HG02610 (cell line): Measurements from ENCODE around the gene UFC1.
"Not testable (repeated sequence)": the region's sequence is repeated elsewhere in the genome, so short reads cannot be mapped to it uniquely, and the experiment has no call there.

ENCODE experiments used
- ATAC-seq: cut with Tn5 transposase; IDR thresholded peaks from one replicate; pipeline ENCODE4 v1.9.1; 2021; ENCODE audit warnings: mild to moderate bottlenecking, moderate library complexity; ENCODE audit not compliant: unreplicated experiment

The UFC1 gene

DNA sequence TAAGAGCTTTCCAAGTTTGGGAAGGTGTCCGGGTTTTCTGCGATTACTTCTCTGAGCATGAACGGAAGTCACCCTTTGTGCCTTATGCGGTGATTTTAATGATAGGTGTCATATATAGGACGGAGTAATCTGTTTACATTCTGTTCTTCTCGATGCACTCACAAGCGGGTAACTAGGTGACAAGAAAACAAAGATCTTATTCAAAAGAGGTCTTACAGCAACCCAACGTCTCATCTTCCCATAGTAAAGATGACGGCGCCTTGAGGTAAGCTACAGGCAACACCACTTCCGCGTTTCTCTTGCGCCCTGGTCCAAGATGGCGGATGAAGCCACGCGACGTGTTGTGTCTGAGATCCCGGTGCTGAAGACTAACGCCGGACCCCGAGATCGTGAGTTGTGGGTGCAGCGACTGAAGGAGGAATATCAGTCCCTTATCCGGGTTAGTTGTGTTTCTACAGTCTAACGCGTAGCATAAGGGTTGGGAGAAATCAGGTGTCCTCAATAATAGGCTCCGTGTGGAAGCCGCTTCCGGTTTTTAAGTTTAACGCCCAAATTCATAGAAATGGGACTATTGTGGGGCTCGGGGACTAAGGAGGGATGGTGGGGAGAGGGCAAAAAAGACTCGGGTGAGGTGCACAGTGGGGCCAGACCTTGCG, at the start of gene UFC1:
Gene UFC1, plus strand, starts transcription at position 297 of the 656 bp plus-strand sequence. Its CDS starts 20 bp downstream, at position 317.
- ATAC-seq: peak; percentile 88

DNA sequence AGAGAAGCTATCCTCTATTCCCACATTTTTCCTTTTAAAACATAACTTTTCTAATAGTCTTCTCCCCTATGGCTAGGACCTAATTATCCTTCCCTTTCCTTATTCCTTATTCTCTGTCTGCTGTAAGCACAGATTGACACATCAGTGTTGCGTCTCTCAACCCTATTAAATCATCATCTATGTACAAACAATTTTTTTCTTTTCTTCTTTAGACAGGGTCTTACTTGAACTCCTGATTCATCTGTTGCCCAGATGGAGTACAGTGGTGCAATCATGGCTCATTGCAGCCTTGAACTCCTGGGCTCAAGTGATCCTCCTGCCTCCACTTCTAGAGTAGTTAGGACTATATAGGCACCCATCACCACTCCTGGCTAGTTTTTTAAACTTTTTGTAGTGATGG, 47.3 kb upstream of the UFC1 start:
- ATAC-seq: no peak

DNA sequence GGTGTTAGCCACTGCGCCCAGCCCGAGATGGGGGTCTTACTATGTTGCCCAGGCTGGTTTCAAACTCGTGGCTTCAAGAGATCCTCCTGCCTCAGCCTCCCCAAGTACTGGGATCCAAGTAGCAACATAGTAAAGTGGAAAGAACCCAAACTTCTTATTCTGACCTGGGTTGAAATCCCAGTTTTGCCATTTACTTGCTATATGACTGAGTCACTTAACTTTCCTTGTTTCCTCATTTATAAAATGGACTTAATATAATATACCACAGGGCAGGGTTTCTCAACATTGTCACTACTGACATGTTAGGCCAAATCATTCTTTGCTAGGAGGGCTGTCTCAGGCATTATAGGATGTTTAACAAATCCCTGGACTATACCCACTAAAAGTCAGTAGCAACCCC, 42.7 kb upstream of the UFC1 start:
- ATAC-seq: no peak

DNA sequence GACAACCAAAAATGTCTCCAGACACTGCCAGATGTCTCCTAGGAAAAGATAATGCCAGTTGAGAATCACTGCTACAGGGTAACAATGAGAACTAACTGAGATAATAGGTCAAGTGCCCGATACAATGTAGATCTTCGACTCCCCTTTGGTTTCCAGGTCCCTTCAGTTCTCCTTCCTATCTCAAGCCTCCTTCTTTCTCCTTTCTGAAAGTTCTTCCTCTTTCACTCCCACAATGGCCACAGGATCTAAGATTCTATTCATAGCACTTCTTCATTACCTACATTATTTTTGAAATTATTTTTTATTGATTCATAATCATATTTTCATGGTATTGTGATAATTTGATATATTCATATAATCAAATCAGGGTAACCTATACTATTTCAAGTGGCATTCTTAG, 42.3 kb upstream of the UFC1 start:
- no peak for ATAC-seq

DNA sequence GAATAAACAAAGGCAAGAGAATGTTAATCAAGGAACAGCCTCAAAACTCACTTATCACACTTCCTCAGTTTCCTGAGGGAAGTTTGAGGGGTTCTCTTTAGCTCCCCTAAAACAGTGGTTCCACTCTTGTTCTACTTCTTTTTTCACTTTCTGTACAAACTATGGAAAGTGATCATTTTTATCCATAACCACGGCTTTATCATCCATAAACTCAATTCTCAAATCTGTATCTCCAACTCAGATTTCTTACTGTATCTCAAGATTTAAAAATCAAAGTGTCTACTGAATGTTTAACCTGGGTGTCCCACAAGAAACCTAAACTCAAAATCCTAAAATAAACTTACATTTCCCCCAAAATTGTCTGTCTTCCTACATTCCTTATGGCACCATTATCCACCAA, 39.9 kb upstream of the UFC1 start:
- ATAC-seq: no peak

DNA sequence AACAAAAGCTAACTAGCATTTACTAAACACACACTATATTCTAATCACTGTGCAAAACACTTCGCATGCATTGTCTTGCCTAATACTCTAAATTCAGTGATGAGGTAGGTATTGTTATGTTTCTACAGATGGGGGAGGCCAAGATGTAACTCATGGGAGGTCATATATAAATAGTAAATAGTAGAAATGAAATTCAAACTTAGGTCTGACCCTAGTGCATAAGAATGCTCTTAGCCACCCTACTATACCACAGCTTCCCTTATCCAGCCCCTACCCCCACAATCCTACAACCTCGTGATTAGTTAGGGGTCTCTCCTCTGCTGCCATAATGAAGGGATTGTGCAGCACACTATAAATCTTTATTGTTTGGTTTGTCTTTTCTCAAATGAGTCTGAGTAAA, 39.2 kb upstream of the UFC1 start:
- ATAC-seq: no peak

DNA sequence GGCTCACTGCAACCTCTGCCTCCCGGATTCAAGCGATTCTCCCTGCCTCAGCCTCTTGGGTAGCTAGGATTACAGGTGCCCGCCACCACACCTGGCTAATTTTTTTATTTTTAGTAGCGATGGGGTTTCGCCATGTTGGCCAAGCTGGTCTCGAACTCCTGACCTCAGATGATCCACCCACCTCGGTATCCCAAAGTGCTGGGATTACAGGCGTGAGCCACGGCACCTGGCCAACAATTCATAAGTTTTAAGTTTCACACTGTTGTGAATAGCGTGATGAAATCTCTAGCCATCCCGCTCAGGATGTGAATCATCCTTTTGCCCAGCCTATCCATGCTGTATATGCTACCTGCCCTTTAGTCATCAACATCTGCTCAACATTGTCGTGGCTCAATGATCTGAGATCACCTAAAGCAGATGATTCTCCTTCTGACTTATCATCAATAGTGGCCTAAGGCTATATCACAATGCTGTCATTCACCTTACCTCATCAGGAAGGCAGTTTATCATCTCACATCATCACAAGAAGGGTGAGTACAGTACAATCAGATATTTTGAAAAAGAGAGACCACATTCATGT, 38.6 kb upstream of the UFC1 start:
- ATAC-seq: no peak

DNA sequence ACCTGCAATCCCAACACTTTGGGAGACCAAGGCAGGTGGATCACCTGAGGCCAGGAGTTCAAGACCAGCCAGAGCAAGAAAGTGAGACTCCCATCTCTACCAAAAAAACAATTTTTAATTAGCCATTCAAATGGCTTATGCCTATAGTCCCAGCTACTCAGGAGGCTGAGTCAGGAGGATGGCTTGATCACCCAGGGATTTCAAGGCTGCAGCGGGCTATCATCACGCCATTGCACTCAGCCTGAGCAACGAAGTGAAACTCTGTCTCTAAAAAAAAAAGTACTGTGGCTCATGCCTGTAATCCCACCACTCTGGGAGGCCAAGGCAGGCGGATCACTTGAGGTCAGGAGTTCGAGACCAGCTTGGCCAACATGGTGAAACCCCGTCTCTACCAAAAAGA, 37.8 kb upstream of the UFC1 start:
- not testable (repeated sequence) for ATAC-seq

DNA sequence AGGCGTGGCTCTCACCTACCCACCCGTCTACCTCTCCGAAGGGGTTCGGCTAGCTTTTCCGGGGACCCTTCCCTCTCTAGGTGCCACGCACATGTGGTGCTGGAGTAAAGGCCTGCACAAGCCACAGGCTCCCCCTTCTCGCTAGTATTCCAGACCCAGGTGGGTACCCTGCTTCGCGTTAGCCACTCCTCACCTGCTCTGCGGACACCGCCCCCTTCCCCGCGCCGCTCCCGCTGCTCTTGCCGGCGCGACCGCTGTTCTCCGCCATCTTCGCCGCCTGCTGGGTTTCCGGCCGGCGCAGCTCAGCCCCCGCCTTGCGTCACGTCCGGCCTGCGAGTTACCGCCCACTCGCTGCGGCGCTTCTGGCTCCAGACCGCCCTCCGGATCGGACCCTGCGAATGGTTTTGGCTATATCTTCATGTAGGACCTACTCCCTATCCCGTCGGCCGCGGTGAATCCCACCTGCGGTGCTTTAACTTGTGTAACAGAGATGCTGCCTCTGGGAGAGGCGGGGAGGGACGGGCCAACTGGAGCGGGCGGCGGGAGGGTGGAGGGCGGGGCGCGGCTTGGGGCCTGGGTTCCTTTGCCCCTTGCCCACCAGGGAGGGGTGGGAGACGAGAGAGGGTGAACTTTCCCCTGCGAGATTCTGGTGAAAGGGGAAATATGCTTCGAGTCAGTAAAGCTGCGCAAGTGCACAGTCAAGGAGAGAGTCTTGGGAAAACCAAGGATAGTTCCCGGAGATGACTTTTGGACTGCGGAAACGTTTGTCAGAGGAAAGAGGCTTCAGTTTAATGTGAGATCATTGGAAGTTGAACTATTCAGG, 35.8 kb upstream of the UFC1 start, which contains the start of the genes NIT1 and PFDN2:
Gene NIT1, plus strand, starts transcription at position 347 of the 823 bp plus-strand sequence. Its CDS starts 72 bp downstream, at position 419.
Gene PFDN2, minus strand, starts transcription at position 279 of the 823 bp plus-strand sequence. Its CDS starts 11 bp downstream, at position 268.
- ATAC-seq: peak; percentile 80

DNA sequence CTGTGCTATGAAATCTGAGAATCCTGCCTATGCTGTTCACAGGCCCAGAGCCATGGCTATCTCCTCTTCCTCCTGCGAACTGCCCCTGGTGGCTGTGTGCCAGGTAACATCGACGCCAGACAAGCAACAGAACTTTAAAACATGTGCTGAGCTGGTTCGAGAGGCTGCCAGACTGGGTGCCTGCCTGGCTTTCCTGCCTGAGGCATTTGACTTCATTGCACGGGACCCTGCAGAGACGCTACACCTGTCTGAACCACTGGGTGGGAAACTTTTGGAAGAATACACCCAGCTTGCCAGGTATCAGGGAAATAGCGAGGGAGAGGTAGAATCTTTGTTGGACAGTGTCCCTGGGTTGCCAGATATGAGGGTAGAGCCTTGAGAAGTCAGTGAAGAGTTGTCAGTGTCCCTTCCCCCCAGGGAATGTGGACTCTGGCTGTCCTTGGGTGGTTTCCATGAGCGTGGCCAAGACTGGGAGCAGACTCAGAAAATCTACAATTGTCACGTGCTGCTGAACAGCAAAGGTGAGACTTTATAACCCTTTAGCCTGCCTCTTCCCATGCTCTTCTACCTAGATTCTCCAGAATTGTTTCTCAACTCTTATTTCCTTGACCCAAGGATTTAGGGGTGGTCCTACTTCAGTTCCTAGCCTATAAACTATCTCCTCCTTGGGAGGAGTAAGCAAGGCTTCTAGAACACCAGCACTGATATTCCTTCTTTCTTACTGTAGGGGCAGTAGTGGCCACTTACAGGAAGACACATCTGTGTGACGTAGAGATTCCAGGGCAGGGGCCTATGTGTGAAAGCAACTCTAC, 34.5 kb upstream of the UFC1 start:
- peak; percentile 42 for ATAC-seq

DNA sequence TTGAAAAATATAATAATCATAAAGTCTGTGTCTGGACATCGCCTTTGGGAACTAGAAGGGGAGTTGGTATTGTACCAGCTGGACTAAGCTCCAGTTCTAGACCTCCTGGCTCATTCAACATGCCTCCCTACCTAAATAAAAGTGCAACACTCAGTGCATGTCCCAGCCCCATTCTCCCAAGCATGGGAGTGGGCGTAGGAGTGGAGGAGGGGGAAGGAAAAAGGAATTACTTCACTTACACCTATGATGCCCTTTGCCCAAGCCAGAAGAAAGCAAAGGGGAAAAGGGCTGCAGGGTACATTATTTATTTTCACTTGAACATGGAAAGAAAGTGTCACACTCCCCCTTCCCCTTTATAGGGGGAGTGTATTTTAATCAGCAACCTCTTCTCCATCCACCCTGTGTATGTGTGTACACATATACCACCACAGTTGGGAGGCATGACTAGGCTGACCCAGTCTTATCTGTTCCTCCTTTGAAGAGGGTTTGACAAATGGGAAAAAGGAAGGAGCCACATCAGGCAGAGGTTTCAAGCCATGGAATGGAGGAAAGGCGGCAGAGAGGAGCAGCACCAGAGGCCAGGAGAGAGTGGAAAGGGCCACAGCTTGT, 32.6 kb upstream of the UFC1 start:
- ATAC-seq: no peak

DNA sequence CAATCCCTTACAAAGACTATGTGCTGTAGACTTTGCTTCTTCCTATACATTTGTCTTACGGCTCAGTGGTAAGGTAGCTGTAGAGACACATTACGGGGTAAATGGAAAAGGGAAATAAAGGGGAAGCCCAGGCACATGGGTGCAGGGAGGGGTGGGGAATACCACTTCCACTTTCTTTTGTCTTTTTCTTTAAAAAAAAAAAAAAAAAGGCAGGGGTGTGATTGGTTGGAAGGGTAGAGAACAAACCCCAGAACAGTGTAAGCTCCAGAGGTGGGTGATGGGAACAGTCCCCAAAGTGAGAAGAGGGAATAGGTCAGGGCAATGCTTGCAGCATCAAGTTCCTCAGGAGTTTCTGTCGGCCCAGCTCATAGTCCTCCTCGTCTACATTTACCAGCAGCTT, 31.9 kb upstream of the UFC1 start:
- ATAC-seq: no peak

DNA sequence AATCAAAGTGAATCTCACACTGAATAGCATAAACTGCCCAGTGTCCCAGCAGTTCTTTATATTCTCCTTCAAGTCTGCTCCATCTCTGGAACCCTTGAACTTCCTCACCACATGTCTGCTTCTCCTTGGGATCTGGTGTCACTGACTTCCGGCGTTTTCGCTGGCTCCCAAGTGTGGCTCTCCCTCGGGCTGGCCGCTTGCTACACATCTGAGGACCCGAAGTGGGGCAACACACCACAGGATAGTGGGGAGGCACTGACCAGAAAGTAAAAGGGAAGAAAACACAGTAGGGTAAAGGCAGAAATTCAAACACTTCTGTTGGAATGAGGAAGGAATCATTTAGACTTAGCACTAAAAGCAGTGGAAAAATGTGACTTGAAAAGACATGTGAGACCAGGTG, 30.8 kb upstream of the UFC1 start:
- ATAC-seq: no peak

DNA sequence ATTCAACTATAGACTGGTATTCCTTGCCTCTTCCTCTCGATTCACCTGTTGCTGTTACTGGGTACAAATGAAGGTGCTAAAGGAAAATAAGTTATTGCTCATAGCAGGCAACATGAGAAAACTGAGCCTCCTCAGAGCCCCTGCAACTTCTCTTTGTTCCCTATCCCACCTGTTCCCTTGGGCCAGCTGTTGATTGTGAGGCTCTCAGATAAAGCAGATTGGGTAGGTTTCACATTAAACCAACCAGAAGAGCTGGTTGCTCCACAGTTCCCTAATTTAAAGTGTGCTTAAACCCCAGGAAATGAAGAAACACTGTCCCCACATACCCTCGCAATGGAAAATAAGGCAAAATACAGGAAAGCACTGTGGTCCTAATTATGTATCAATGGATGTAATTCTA, 26.1 kb upstream of the UFC1 start:
- ATAC-seq: no peak

DNA sequence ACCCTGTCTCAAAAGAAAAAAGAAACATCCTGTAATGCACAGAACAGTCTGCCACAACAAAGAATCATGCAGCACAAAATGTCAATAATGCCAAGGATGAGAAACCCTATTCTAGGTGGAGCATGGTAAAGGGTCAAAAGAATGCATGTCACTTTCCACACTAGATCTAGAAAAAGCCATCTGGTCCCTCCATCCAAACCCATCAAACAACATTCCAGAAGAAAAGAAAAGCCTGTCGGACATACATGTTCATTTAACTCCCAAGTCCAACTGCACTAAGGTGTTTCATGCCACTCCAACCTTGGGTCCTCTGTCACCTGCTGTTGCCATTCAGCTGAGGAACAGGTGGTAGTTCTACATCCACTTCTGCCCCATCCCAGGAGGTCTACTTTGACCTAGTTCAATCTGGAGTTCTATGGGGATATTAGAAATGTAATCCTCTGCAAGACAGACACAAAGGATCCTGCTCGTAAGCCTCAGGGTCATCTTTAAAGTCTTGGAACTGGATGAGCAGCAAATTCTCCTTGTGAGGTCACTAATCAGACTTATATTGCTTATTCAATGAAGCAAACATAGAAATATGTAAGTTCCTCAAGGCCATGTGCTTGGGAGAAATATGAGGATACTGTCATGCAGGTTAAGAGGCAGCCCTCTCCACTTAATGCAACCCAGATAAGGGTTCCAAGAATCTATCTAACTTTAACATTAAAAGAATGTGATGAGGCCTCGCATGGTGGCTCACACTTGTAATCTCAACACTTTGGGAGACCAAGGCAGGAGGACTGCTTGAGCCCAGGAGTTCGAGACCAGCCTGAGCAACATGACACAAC, 25.0 kb upstream of the UFC1 start:
- ATAC-seq: no peak

DNA sequence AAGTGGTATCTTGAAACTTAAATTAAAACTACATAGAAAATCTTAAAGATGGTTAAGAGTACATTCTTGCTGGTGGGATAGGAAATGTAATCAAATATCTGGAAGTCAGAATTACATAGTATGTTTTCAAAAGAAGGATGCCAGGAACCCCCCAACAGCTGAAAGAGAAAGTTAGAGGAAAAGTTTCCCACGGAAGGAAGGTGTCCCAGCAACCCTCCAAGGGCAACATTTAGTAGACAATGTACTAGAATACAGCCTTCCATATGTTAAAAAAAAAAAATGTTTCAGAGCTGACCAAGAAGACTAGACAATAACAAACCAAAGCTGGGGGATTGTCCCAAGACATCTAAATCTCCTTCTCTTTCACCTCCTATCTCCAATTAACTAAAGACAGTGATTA, 23.5 kb upstream of the UFC1 start:
- no peak for ATAC-seq

DNA sequence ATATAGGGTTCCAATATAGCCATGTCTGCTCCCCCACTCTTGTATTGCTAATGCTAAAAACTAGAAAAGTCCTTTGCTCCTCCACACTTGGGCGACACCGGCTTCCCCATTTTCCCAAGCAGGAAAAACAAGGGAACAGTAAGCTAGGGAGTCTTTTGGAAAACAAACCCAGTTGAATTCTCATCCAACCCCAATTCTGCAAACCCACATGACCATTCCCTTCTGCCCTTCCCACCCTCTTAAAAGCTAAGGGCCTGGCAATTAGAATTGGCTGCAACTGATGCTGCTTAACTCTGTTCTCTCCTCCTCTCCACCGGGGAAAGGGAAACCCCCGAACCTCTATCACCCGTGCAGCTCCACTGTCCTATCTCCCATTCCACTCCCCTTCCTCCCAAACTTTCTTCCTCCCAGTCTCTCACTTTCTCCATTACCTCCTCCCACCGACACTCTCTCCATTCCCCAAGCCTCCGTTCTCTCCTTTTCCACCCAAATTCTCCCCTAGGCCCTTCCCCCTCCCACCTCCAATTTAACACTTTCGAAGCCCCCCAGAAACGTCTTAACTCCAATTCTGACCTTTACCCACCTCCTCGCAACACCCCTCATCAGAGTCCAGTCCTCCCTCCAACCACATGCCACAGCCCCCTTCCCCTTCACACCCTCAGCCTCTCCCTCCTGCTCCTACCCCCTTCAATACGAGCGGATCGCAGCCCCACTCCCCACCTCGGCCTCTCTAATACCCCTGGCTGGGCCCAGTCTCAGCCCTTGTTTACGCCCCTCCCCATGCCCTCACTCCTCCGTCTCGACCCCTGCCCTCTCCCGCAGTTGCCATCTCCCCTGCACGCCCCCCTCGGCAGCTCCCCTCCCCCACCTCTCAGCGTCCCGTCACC, 22.0 kb upstream of the UFC1 start:
- ATAC-seq: no peak

DNA sequence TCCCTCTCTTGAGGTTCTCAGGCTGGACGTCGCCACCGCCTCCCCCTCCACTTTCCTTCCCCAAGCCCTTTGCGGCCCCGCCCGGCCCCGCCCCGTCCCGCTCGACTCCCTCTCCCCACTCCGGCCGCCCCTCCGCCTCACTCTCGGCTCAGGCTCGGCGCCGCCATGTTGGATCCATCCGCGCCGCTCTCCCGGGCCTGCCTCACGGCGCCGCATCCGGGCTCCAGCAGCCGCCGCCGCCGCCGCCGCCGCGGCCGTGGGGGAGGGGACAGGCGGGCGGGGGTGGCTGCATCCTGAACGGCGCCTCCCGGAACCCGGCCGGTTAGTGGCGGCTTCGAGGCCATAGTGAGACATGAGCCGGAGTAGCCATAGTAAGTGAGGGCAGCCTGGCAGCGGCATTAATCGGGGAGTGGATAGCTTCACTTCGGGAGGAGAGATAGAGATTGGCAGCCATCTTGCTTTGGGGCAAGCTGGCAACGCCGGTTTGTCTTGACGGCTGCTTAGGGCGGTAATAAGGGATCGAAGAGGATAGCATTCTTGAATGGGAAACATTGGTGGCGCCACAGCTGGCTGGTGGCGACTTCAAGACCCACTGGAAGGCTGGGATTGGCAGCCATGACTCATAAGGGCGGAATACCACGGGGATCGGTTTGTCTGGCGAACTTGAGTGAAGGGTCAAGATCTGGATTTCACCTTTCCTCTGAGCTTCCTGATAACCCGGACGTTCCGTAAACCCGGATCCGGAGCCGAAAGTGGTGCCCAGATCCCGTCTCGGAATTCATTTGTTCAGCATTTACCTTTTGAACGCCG, 21.2 kb upstream of the UFC1 start, which contains the start of gene DEDD:
Gene DEDD, minus strand, starts transcription at position 258 of the 810 bp plus-strand sequence. CDS start 8,205 bp downstream, outside the sequence.
- ATAC-seq: peak; percentile 95
